ENCODE data around the gene PAIP1. TPM values are rescaled to one million over a fixed set of nuclear protein-coding genes. Genes with fewer than 3 reads are reported as not detected.

The PAIP1 gene
- total RNA-seq, 1 experiment from 2014 or later, result 162 TPM

Other genes with a start within 250 kb of the PAIP1 start
- gene HMGCS1, start 243.7 kb downstream of the PAIP1 start, total RNA-seq (2014; rRNA removed; shearing (Covaris generic)), result 70.6 and 75.2 TPM in 2 replicates
- not detected in 2 replicates for gene CCL28, start 144.7 kb downstream of the PAIP1 start, total RNA-seq (2014; rRNA removed; shearing (Covaris generic))
- gene TMEM267, start 73.2 kb downstream of the PAIP1 start, total RNA-seq (2014; rRNA removed; shearing (Covaris generic)), result 16.2 and 17.3 TPM in 2 replicates
- 23.5 and 28.9 TPM in 2 replicates for gene C5orf34, start 41.9 kb downstream of the PAIP1 start, total RNA-seq (2014; rRNA removed; shearing (Covaris generic))
- gene NNT, start 46.1 kb upstream of the PAIP1 start, total RNA-seq (2014; rRNA removed; shearing (Covaris generic)), result 122 and 130 TPM in 2 replicates

Measured in SJCRH30 (cell line).